SK-N-SH (cell line): ENCODE measurements around the gene TIAL1. TPM values are rescaled to one million over a fixed set of nuclear protein-coding genes. Genes with fewer than 3 reads are reported as not detected.
"Not testable (repeated sequence)": the region's sequence is repeated elsewhere in the genome, so short reads cannot be mapped to it uniquely, and the experiment has no call there.

Source experiments
- CTCF ChIA-PET: fragments of 300-600, 350-600 bp; formaldehyde crosslinking; extraction: SDS; loops from one replicate; lab custom pipeline; 2021; lab: Yijun Ruan, JAX
- POLR2A ChIA-PET: fragments of 350-600 bp; sonication (Branson Sonifier 250); formaldehyde crosslinking; extraction: SDS; loops from one replicate; lab custom pipeline; 2020; ENCODE audit warnings: antibody characterized with exemption, inconsistent platforms; lab: Yijun Ruan, JAX
- DNase-seq: peaks from one replicate; pipeline ENCODE4 v3.0.0; 2012
- H2AFZ ChIP-seq: fragments of 200-600 bp; sonication (generic); 2 replicates; pipeline ENCODE4 v1.8.1; 2016; ENCODE audit warnings: antibody characterized with exemption, mild to moderate bottlenecking, low read depth
- H3F3A ChIP-seq: fragments of 200-600 bp; sonication (generic); replicated peaks from 2 replicates; pipeline ENCODE3; 2016; ENCODE audit warnings: antibody characterized with exemption, mild to moderate bottlenecking; ENCODE audit not compliant: insufficient read depth
- H3K27ac ChIP-seq, 2 experiments: fragments of 200-500 bp in 1 of 2; fragments of 200-600 bp in 1 of 2; sonication (Bioruptor generic) in 1 of 2; sonication (generic), shearing (Covaris generic) in 1 of 2; 2 replicates each; pipeline versions ENCODE4 v1.5.1 to v1.6.1; 2014 to 2016; ENCODE audit warnings: low read depth in 2 of 2, inconsistent platforms in 1 of 2, low read length in 1 of 2, mild to moderate bottlenecking in 1 of 2, mixed read lengths in 1 of 2
- H3K27me3 ChIP-seq: fragments of 200-600 bp; sonication (generic), shearing (Covaris generic); 2 replicates; pipeline ENCODE4 v1.6.1; 2016; ENCODE audit warnings: mixed run types; ENCODE audit not compliant: insufficient read depth
- H3K36me3 ChIP-seq, 2 experiments: fragments of 200-500 bp in 1 of 2; fragments of 200-600 bp in 1 of 2; sonication (Bioruptor generic) in 1 of 2; sonication (generic) in 1 of 2; replicated peaks in 1 of 2; 2 replicates each; pipeline versions ENCODE3 to v1.5.1; 2014 to 2016; ENCODE audit warnings: low read length in 1 of 2, mild to moderate bottlenecking in 1 of 2; ENCODE audit not compliant: insufficient read depth in 2 of 2, control insufficient read depth in 1 of 2
- H3K4me1 ChIP-seq, 2 experiments: fragments of 200-500 bp in 1 of 2; fragments of 200-600 bp in 1 of 2; sonication (Bioruptor generic) in 1 of 2; sonication (generic), shearing (Covaris generic) in 1 of 2; 2 replicates each; pipeline versions ENCODE4 v1.5.1 to v1.6.1; 2014 to 2016; ENCODE audit warnings: low read depth in 1 of 2, low read length in 1 of 2, mixed run types in 1 of 2; ENCODE audit not compliant: insufficient read depth in 2 of 2, control insufficient read depth in 1 of 2
- H3K4me2 ChIP-seq: fragments of 200-600 bp; sonication (generic), shearing (Covaris generic); 2 replicates; pipeline ENCODE4 v1.6.1; 2017; ENCODE audit warnings: mixed run types
- H3K4me3 ChIP-seq, 2 experiments: fragments of 200-500 bp in 1 of 2; fragments of 200-600 bp in 1 of 2; sonication (Bioruptor generic) in 1 of 2; sonication (generic), shearing (Covaris generic) in 1 of 2; 2 replicates each; pipeline versions ENCODE4 v1.5.1 to v1.8.1; 2014 to 2016; ENCODE audit warnings: low read depth in 2 of 2, inconsistent platforms in 1 of 2, low read length in 1 of 2, mild to moderate bottlenecking in 1 of 2, mixed read lengths in 1 of 2, moderate library complexity in 1 of 2
- H3K79me2 ChIP-seq: fragments of 200-600 bp; sonication (generic); 2 replicates; pipeline ENCODE4 v1.8.1; 2017; ENCODE audit warnings: mild to moderate bottlenecking; ENCODE audit not compliant: insufficient read depth
- H3K9ac ChIP-seq: fragments of 200-600 bp; sonication (generic); 2 replicates; pipeline ENCODE4 v1.6.1; 2017; ENCODE audit warnings: mixed run types
- H3K9me2 ChIP-seq: fragments of 200-600 bp; sonication (generic); 2 replicates; pipeline ENCODE4 v1.6.1; 2017; ENCODE audit warnings: mixed run types
- H3K9me3 ChIP-seq: fragments of 200-600 bp; sonication (generic); 2 replicates; pipeline ENCODE4 v1.6.1; 2017; ENCODE audit warnings: mixed run types, mild to moderate bottlenecking, moderate library complexity
- H4K20me1 ChIP-seq: fragments of 200-600 bp; sonication (generic); 2 replicates; pipeline ENCODE4 v1.6.1; 2017; ENCODE audit warnings: mild to moderate bottlenecking, mixed run types; ENCODE audit not compliant: insufficient read depth
- ELF1 ChIP-seq: IDR thresholded peaks from 2 replicates; pipeline ENCODE4 v1.4.0; 2012
- EP300 ChIP-seq, 2 experiments: IDR thresholded peaks; 2 replicates each; pipeline versions ENCODE4 v1.4.0 to v1.6.1; 2012; ENCODE audit warnings: borderline replicate concordance in 1 of 2, low read depth in 1 of 2, low read length in 1 of 2
- EZH2phosphoT487 ChIP-seq: fragments of 200-600 bp; sonication (generic); IDR thresholded peaks from 2 replicates; pipeline ENCODE4 v1.6.1; 2017; ENCODE audit warnings: low read depth, mixed run types, mild to moderate bottlenecking, antibody characterized with exemption, moderate library complexity, borderline replicate concordance
- FOXJ3 ChIP-seq: sonication (generic); formaldehyde crosslinking; IDR thresholded peaks from 2 replicates; pipeline ENCODE4 v1.5.1; 2020; ENCODE audit warnings: mild to moderate bottlenecking, missing genetic modification reagents
- FOXM1 ChIP-seq: IDR thresholded peaks from 2 replicates; pipeline ENCODE4 v1.4.0; 2012; ENCODE audit warnings: low read depth, mild to moderate bottlenecking
- GABPA ChIP-seq: IDR thresholded peaks from 2 replicates; pipeline ENCODE4 v1.4.0; 2012; ENCODE audit warnings: low read depth, mild to moderate bottlenecking
- GATA2 ChIP-seq: sonication (generic); formaldehyde crosslinking; IDR thresholded peaks from 2 replicates; pipeline ENCODE4 v1.5.0; 2020; ENCODE audit warnings: mild to moderate bottlenecking, missing genetic modification reagents
- MXI1 ChIP-seq: IDR thresholded peaks from 2 replicates; pipeline ENCODE4 v1.6.1; 2012; ENCODE audit warnings: mild to moderate bottlenecking, low read depth, low read length, improper control_type of control experiment
- RCOR1 ChIP-seq: fragments of 150-350 bp; IDR thresholded peaks from 2 replicates; pipeline ENCODE4 v1.6.1; 2017; ENCODE audit warnings: antibody characterized with exemption, low read length
- RFX5 ChIP-seq: IDR thresholded peaks from 2 replicates; pipeline ENCODE4 v1.6.1; 2012; ENCODE audit warnings: mild to moderate bottlenecking, improper control_type of control experiment, low read length
- RXRA ChIP-seq: IDR thresholded peaks from 2 replicates; pipeline ENCODE4 v1.4.0; 2012; ENCODE audit warnings: low read depth, mild to moderate bottlenecking, borderline replicate concordance
- SIN3A ChIP-seq: IDR thresholded peaks from 2 replicates; pipeline ENCODE4 v1.6.1; 2012; ENCODE audit warnings: low read depth, mild to moderate bottlenecking, low read length, moderate library complexity, borderline replicate concordance
- SMC3 ChIP-seq: IDR thresholded peaks from 2 replicates; pipeline ENCODE4 v1.6.1; 2012; ENCODE audit warnings: low read depth, low read length, improper control_type of control experiment
- TAF1 ChIP-seq: IDR thresholded peaks from 2 replicates; pipeline ENCODE4 v1.6.1; 2012; ENCODE audit warnings: low read depth, mild to moderate bottlenecking, low read length, moderate library complexity, borderline replicate concordance
- TCF12 ChIP-seq: IDR thresholded peaks from 2 replicates; pipeline ENCODE4 v1.4.0; 2012
- TEAD4 ChIP-seq: IDR thresholded peaks from 2 replicates; pipeline ENCODE4 v1.4.0; 2012; ENCODE audit warnings: mild to moderate bottlenecking, borderline replicate concordance; ENCODE audit not compliant: insufficient read depth
- YY1 ChIP-seq: IDR thresholded peaks from 2 replicates; pipeline ENCODE4 v1.4.0; 2012; ENCODE audit warnings: low read depth, mild to moderate bottlenecking
- WGBS: methylation state at CpG from one replicate; pipeline ENCODE4 v1.1.6; 2017; ENCODE audit warnings: low lambda C conversion rate; 5-methylcytosine and 5-hydroxymethylcytosine counted together
- polyA plus RNA-seq, 3 experiments: library from polyadenylated mRNA; depleted of rRNA; stranded (reverse); fragments of >200 nt; gene quantifications; 2 replicates each; pipeline ENCODE4 v1.2.3, GENCODE V29; 2012
- TF ChIP-seq, protein P1 (sequence below): IDR thresholded peaks from 2 replicates; pipeline ENCODE4 v1.4.0; 2012; ENCODE audit warnings: low read depth, borderline replicate concordance
- TF ChIP-seq, protein P2 (sequence below): IDR thresholded peaks from 2 replicates; pipeline ENCODE4; 2012
- TF ChIP-seq, protein P3 (sequence below): fragments of 150-350 bp; IDR thresholded peaks from 2 replicates; pipeline ENCODE4 v1.6.1; 2017; ENCODE audit warnings: antibody characterized with exemption, low read length, low read depth, borderline replicate concordance

TIAL1 gene
- polyA plus RNA-seq, 1 of the 3 experiments (the other 2 are of a cell fraction): 58.0 TPM

DNA sequence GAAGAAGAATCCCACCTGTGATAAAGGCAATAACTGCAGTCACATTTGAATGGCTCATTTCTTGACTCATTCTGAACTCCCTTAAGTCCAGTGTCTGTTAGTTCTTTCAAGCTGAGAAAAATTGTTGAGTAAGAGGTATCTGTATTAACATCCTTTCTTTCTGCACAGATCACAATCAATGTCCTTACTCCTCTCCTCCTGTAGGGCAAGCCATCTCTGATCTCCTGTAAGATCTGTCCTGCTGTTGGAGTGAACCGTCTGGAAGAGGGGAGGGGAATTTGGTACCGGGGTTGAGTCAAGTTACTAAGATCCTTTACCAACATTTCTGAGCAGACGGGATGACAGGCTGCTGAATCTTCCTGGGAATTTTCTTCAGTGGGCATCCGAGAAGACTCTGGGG, 34.7 kb downstream of the TIAL1 start:
- Histone ChIP-seq H3K36me3 (no peaks in the 10 kb centered on the region), H3K9me3 (no peaks in the 10 kb centered on the region), H2AFZ (no peak overlapping the region), H3K79me2 (no peaks in the 10 kb centered on the region), H3K4me3 (no peak overlapping the region), H3K27ac (no peak overlapping the region), H3F3A (no peaks in the 10 kb centered on the region), H4K20me1 (no peaks in the 10 kb centered on the region), H3K9me2 (no peaks in the 10 kb centered on the region), H3K4me1 (no peaks in the 10 kb centered on the region), H3K4me2 (no peak overlapping the region), H3K27me3 (no peaks in the 10 kb centered on the region), H3K9ac (no peak overlapping the region)
- 66% methylated on average over 4 of the region's 4 CpGs for WGBS
- TF ChIP-seq TCF12 (no peak), YY1 (no peak), EP300 (IDR thresholded peaks at IDR 0.05; ENCODE audit: borderline replicate concordance in 1 of 2, low read depth in 1 of 2, low read length in 1 of 2) (no peak), MXI1 (no peak), RFX5 (no peak), FOXJ3 (CRISPR knock-in tag) (no peak), SIN3A (no peak), RXRA (no peak), FOXM1 (no peak), TAF1 (no peak), GATA2 (CRISPR knock-in tag) (no peak), EZH2phosphoT487 (no peak), TEAD4 (no peak), SMC3 (no peak), GABPA (no peak), ELF1 (no peak), RCOR1 (no peak)
- TF ChIP-seq, protein P1, sequence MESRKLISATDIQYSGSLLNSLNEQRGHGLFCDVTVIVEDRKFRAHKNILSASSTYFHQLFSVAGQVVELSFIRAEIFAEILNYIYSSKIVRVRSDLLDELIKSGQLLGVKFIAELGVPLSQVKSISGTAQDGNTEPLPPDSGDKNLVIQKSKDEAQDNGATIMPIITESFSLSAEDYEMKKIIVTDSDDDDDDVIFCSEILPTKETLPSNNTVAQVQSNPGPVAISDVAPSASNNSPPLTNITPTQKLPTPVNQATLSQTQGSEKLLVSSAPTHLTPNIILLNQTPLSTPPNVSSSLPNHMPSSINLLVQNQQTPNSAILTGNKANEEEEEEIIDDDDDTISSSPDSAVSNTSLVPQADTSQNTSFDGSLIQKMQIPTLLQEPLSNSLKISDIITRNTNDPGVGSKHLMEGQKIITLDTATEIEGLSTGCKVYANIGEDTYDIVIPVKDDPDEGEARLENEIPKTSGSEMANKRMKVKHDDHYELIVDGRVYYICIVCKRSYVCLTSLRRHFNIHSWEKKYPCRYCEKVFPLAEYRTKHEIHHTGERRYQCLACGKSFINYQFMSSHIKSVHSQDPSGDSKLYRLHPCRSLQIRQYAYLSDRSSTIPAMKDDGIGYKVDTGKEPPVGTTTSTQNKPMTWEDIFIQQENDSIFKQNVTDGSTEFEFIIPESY: no peak
- TF ChIP-seq, protein P2, sequence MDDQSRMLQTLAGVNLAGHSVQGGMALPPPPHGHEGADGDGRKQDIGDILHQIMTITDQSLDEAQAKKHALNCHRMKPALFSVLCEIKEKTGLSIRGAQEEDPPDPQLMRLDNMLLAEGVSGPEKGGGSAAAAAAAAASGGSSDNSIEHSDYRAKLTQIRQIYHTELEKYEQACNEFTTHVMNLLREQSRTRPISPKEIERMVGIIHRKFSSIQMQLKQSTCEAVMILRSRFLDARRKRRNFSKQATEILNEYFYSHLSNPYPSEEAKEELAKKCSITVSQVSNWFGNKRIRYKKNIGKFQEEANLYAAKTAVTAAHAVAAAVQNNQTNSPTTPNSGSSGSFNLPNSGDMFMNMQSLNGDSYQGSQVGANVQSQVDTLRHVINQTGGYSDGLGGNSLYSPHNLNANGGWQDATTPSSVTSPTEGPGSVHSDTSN: no peak
- TF ChIP-seq, protein P3, sequence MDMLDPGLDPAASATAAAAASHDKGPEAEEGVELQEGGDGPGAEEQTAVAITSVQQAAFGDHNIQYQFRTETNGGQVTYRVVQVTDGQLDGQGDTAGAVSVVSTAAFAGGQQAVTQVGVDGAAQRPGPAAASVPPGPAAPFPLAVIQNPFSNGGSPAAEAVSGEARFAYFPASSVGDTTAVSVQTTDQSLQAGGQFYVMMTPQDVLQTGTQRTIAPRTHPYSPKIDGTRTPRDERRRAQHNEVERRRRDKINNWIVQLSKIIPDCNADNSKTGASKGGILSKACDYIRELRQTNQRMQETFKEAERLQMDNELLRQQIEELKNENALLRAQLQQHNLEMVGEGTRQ: no peak
- no peak for DNase-seq
- ChIA-PET POLR2A (no interaction called here), CTCF (no interaction called here)

- H3K27ac ChIP-seq, H3K9me3 ChIP-seq, H4K20me1 ChIP-seq, H3K27me3 ChIP-seq, H3K79me2 ChIP-seq, H3F3A ChIP-seq, DNase-seq, POLR2A ChIA-PET, H3K4me3 ChIP-seq, H3K9me2 ChIP-seq, H3K36me3 ChIP-seq, H3K4me1 ChIP-seq, H3K9ac ChIP-seq, H2AFZ ChIP-seq, H3K4me2 ChIP-seq: not testable (repeated sequence)
- CTCF ChIA-PET: interaction anchor here (1.6 kb wide), 1 partner anchor 16 kb away, joined by 3 read pairs; the partner anchor contains the start of gene RGS10
- 45% methylated on average over 4 of the region's 33 CpGs for WGBS
These were observed 37.3 kb downstream of the TIAL1 start for GRCh38 chr10:119559511-119559910.

DNA sequence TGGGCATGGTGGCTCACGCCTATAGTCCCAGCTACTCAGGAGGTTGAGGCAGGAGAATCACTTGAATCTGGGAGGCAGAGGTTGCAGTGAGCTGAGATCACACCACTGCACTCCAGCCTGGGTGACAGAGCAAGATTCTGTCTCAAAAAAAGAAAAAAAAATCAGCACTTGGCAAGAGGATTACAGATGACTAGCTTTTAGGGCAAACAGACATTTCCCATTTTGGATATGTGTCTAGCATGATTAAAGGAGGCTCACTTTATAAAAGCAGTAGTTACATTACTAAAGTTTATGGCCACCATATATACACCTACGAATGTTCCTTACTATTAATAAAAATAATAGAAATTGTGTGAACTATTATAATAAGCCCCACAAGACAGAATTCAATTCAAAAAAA, 40.7 kb downstream of the TIAL1 start:
- ChIA-PET CTCF (interaction anchor here (0.7 to 1.7 kb wide), 3 partner anchors 13 to 194 kb away, joined by 3 to 9 read pairs (median 3); no protein-coding TSS in a partner anchor), POLR2A (interaction anchor here (0.7 kb wide), 1 partner anchor 8 kb away, joined by 4 read pairs; no protein-coding TSS in a partner anchor)
- H3K79me2 ChIP-seq, H3K9me3 ChIP-seq, H3K4me2 ChIP-seq, H3K27ac ChIP-seq, DNase-seq, H2AFZ ChIP-seq, H3K27me3 ChIP-seq, H3K9ac ChIP-seq, H3K9me2 ChIP-seq, H3K36me3 ChIP-seq, H3K4me3 ChIP-seq, H4K20me1 ChIP-seq, H3F3A ChIP-seq, H3K4me1 ChIP-seq: not testable (repeated sequence)
- 77% methylated on average over 2 of the region's 2 CpGs for WGBS
